Upper lobe of left lung (tissue), 6 donors: ENCODE measurements around the gene PLXNA4. TPM values are rescaled to one million over a fixed set of nuclear protein-coding genes. Genes with fewer than 3 reads are reported as not detected.
"Not testable (repeated sequence)": the region's sequence is repeated elsewhere in the genome, so short reads cannot be mapped to it uniquely, and the experiment has no call there.

Experiments
- ATAC-seq, 2 donors: fragments of 200-7000 bp; cut with Tn5 transposase; one replicate each; pipeline ENCODE4 v1.9.1; 2022; ENCODE audit warnings: mild to moderate bottlenecking in 2 of 2, moderate library complexity in 2 of 2; ENCODE audit not compliant: low FRiP score in 2 of 2
- DNase-seq, 2 donors: peaks; one replicate each; pipeline ENCODE4 v3.0.0-alpha.2; 2019 to 2020
- H3K27ac ChIP-seq, 4 donors: fragments of 200-600 bp; sonication (generic); one replicate each; pipeline ENCODE4 v1.5.1; 2016 to 2019
- H3K27me3 ChIP-seq, 4 donors: fragments of 200-600 bp; sonication (generic); one replicate each; pipeline ENCODE4 v1.5.1; 2017 to 2019
- H3K36me3 ChIP-seq, 4 donors: fragments of 200-600 bp; sonication (generic); one replicate each; pipeline ENCODE4 v1.5.1; 2016 to 2019
- H3K4me1 ChIP-seq, 4 donors: fragments of 200-600 bp; sonication (generic); one replicate each; pipeline ENCODE4 v1.5.1; 2018 to 2019
- H3K4me3 ChIP-seq, 4 donors: fragments of 200-600 bp; sonication (generic); one replicate each; pipeline ENCODE4 v1.5.1; 2017 to 2019; ENCODE audit warnings: mild to moderate bottlenecking in 2 of 4, moderate library complexity in 1 of 4
- H3K9me3 ChIP-seq, 4 donors: fragments of 200-600 bp; sonication (generic); one replicate each; pipeline ENCODE4 v1.5.1; 2018 to 2019
- EP300 ChIP-seq, 4 donors: sonication (generic); formaldehyde crosslinking; IDR thresholded peaks; one replicate each; pipeline ENCODE4 v1.5.1; 2017; ENCODE audit warnings: antibody characterized with exemption in 4 of 4, control low read depth in 2 of 4
- POLR2A ChIP-seq, 4 donors: fragments of 450-650 bp; IDR thresholded peaks; one replicate each; pipeline ENCODE4 v1.5.1; 2016 to 2017; ENCODE audit warnings: antibody characterized with exemption in 4 of 4, mild to moderate bottlenecking in 2 of 4
- POLR2AphosphoS5 ChIP-seq, 2 donors: sonication (generic); formaldehyde crosslinking; IDR thresholded peaks; one replicate each; pipeline ENCODE4 v1.5.1; 2017; ENCODE audit warnings: antibody characterized with exemption in 2 of 2
- WGBS, 2 donors: methylation state at CpG; one replicate each; pipeline ENCODE4 v1.1.5; 2017 to 2018; 5-methylcytosine and 5-hydroxymethylcytosine counted together
- total RNA-seq, 6 donors: library from RNA; depleted of rRNA in 4 of 6; stranded (reverse); fragments of >200 nt in 4 of 6; gene quantifications; one replicate each; pipeline versions ENCODE4 v1.1.0 to v1.2.1, GENCODE V29; 2016 to 2021
- TF ChIP-seq, protein P1 (sequence below), 6 experiments: fragments of 450-650 bp in 4 of 6; fragments of 200-600 bp in 2 of 6; sonication (generic) in 2 of 6; IDR thresholded peaks; one replicate each; pipeline ENCODE4 v1.5.1; 2016 to 2019; ENCODE audit warnings: antibody characterized with exemption in 6 of 6
- donor health status: DM: no; HTN: no; CAD: no; lungs with moderate emphysema.
- donor health status: DM: no; HTN: yes; CAD: no; lungs with severe emphysema.

PLXNA4 gene
- total RNA-seq, 6 donors from 2014 or later = 1.1 to 5.9 (median 2.6) TPM

DNA sequence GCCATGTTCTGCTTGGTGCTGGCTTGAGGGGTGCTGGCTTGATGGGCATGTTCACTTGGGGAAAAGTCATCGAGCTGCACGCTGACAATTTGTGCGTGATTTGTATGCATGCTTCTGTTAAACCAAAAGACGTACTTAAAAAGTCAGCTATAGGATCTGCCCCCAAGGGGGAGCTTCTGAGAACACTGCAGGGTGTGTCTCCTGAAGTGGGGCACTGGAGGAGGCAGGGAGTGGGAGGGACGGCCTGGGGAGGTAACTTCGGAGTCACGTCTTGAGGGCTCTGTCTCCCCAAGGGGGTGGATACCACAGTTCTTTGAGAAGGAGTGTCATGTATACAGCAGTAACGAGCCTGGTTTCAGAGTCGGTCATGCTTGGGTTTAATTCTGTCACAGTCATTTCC is 406.5 kb downstream of the PLXNA4 start:
- DNase-seq = no peak
- no peak for ATAC-seq
- WGBS, 2 donors = 50 to 54% methylated on average over 9 of the region's 9 CpGs

DNA sequence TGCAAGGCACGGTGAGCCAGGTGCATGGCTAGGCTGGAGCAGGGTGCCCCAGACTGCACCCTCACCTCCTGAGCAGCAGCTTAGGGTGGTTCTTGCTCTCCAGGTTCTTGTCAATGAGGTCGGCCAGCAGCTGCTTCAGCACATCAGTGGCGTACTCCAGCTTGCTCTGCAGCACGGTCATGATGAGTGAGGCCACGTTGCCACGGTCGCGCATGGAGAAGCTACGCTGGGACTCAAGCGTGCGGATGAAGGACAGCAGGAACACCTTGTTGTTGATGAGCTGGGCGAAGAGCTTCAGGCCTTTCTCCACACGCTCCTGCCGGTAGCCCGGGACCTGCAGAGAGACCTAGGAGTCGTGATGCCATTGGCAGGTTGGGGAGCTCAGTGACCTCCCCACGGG is 408.0 kb downstream of the PLXNA4 start:
- Histone ChIP-seq H3K27me3 (no peaks in the 10 kb centered on the region), H3K4me1 (no peaks in the 10 kb centered on the region), H3K36me3 (no peaks in the 10 kb centered on the region), H3K9me3 (no peaks in the 10 kb centered on the region), H3K4me3 (no peak overlapping the region), H3K27ac (no peak overlapping the region)
- 75 to 90% methylated on average over 1 to 17 of the region's 17 CpGs for WGBS, 2 donors
- DNase-seq (no peak), ATAC-seq (no peak)
- TF ChIP-seq EP300 (IDR thresholded peaks at IDR 0.05) = no peak

More for the DNA sequence above, 406.5 kb downstream of the PLXNA4 start:
- Histone ChIP-seq H3K4me3 (no peak overlapping the region), H3K27ac (no peak overlapping the region), H3K9me3 (no peaks in the 10 kb centered on the region), H3K27me3 (no peaks in the 10 kb centered on the region), H3K4me1 (no peaks in the 10 kb centered on the region), H3K36me3 (no peaks in the 10 kb centered on the region)
- TF ChIP-seq, protein P1, sequence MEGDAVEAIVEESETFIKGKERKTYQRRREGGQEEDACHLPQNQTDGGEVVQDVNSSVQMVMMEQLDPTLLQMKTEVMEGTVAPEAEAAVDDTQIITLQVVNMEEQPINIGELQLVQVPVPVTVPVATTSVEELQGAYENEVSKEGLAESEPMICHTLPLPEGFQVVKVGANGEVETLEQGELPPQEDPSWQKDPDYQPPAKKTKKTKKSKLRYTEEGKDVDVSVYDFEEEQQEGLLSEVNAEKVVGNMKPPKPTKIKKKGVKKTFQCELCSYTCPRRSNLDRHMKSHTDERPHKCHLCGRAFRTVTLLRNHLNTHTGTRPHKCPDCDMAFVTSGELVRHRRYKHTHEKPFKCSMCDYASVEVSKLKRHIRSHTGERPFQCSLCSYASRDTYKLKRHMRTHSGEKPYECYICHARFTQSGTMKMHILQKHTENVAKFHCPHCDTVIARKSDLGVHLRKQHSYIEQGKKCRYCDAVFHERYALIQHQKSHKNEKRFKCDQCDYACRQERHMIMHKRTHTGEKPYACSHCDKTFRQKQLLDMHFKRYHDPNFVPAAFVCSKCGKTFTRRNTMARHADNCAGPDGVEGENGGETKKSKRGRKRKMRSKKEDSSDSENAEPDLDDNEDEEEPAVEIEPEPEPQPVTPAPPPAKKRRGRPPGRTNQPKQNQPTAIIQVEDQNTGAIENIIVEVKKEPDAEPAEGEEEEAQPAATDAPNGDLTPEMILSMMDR (IDR thresholded peaks at IDR 0.05) = no peak
- TF ChIP-seq EP300 (IDR thresholded peaks at IDR 0.05) (no peak), POLR2A (IDR thresholded peaks at IDR 0.05) (no peak), POLR2AphosphoS5 (IDR thresholded peaks at IDR 0.05) (no peak)

DNA sequence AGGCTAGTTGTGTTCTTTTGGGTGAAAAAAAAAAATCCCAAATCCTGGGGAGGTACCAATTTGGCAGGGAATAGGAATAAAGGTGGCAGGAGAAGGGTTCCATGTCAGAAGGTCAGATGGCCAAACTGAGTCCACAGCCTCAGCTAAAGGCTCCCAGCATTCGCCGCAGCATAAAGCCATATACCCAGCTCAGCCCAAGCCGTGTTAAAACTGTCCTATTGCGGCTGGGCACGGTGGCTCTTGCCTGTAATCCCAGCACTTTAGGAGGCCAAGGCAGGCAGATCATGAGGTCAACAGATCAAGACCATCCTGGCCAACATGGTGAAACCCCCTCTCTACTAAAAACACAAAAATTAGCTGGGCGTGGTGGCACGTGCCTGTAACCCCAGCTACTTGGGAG is 410.6 kb downstream of the PLXNA4 start:
- H3K4me3 ChIP-seq, DNase-seq, ATAC-seq, H3K27me3 ChIP-seq, H3K9me3 ChIP-seq, H3K27ac ChIP-seq, H3K36me3 ChIP-seq: not testable (repeated sequence)
- 86 to 96% methylated on average over 7 of the region's 7 CpGs for WGBS, 2 donors
- H3K4me1 ChIP-seq = peaks cover 0 to 11% (median 0%) of the 10 kb centered on the region in 4 donors

DNA sequence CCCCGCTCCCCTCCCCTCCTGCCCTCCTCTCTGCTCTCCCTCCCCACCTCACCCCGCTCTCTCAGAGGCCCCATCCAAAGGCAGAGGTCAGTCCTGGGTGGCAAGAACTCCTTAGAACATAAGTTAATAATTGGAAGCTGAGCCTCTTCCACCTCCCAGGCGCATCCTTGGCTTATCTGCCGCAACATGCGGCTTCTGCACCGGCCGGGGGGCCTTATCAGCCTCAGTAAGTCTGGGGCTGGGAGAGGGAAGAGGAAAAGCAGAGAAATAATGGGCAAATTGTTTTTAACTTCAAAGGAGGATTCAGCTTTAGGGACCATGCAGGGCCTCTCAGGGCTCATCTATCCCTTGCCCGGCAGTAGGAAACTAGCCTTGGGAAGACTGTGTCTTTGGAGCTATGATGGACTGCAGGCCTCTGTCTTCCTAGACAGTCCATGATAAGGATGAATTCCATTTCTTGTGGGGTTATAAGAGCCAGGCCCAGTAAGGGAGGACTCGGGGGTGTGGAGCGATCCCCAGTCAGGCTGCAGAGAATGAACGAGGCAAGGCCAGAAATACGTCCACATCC is 411.6 kb downstream of the PLXNA4 start:
- no peak overlapping the region for H3K4me3 ChIP-seq
- H3K27me3 ChIP-seq = no peaks in the 10 kb centered on the region
- no peak overlapping the region for H3K27ac ChIP-seq
- H3K36me3 ChIP-seq = no peaks in the 10 kb centered on the region
- H3K4me1 ChIP-seq = peaks cover 0 to 11% (median 0%) of the 10 kb centered on the region in 4 donors
- no peak for DNase-seq
- WGBS, 2 donors = 80 to 83% methylated on average over 12 of the region's 12 CpGs
- no peak for ATAC-seq
- TF ChIP-seq POLR2A (IDR thresholded peaks at IDR 0.05) = no peak
- TF ChIP-seq EP300 (IDR thresholded peaks at IDR 0.05) = no peak
- TF ChIP-seq POLR2AphosphoS5 (IDR thresholded peaks at IDR 0.05) = no peak
- TF ChIP-seq, protein P1 (IDR thresholded peaks at IDR 0.05) = no peak
- H3K9me3 ChIP-seq = no peaks in the 10 kb centered on the region

DNA sequence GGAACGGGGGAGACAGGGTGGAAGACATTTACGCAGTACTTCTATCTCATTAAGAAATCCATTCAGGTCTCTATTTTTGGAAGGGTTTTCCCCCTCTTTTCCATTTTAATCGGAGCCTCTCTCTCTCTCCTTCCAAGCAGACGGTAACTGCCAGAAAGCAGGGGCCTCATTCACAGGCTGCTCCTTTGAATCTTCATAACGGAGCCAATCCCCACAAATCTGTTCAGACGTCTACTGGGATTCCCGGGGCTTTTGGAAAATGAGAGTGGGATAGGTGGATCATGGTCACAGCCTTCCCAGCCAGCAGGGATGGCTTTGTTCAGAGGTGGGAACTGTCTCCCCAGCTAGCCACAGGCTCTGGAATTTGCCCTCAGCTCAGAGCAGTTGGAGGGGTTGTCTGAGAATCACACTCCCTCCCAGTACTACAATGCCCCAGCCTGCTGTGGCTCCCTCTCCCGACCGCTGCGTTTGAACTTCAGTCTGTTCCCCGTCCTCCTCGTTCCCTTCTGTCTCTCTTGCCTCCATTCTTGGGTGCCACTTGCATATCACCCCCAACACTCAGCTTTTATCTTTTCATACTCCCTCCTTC is 413.6 kb downstream of the PLXNA4 start:
- Histone ChIP-seq H3K4me3 (no peak overlapping the region), H3K27ac (no peak overlapping the region), H3K27me3 (no peaks in the 10 kb centered on the region), H3K36me3 (no peaks in the 10 kb centered on the region), H3K4me1 (peaks cover 0 to 11% (median 0%) of the 10 kb centered on the region in 4 donors), H3K9me3 (no peaks in the 10 kb centered on the region)
- ATAC-seq = no peak
- WGBS, 2 donors = 65 to 69% methylated on average over 11 to 12 of the region's 12 CpGs
- no peak for TF ChIP-seq EP300 (IDR thresholded peaks at IDR 0.05)
- TF ChIP-seq POLR2AphosphoS5 (IDR thresholded peaks at IDR 0.05) = no peak
- TF ChIP-seq, protein P1 (IDR thresholded peaks at IDR 0.05) = no peak
- no peak for TF ChIP-seq POLR2A (IDR thresholded peaks at IDR 0.05)
- DNase-seq = no peak

DNA sequence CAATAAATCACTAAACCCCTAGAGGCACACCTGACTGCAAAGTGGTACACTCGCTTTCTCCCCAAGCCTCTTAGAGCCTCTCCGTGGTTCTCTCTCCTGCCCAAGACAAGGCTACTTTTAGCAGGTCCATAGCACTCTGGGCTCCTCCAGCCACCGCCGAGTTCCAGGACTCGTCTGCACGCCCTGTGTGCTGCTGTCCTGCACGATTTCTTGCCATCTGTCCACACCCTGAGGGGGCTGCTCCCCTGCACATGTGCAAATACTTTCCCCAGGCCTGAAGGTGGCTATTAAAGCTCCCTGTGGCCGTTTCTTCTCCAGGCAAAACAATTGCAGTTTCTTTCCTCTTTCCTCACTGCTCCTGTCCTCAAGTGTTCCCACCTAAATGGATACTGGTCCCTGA is 414.3 kb downstream of the PLXNA4 start:
- DNase-seq (no peak), ATAC-seq (no peak)
- Histone ChIP-seq H3K27ac (no peak overlapping the region), H3K4me3 (no peak overlapping the region), H3K4me1 (peaks cover 0 to 11% (median 0%) of the 10 kb centered on the region in 4 donors), H3K36me3 (no peaks in the 10 kb centered on the region), H3K9me3 (no peaks in the 10 kb centered on the region), H3K27me3 (no peaks in the 10 kb centered on the region)
- WGBS, 2 donors = 75 to 77% methylated on average over 8 of the region's 8 CpGs
- TF ChIP-seq POLR2A (IDR thresholded peaks at IDR 0.05) (no peak), POLR2AphosphoS5 (IDR thresholded peaks at IDR 0.05) (no peak), EP300 (IDR thresholded peaks at IDR 0.05) (no peak)
- TF ChIP-seq, protein P1 (IDR thresholded peaks at IDR 0.05) = no peak
